Right lobe of liver (tissue), 4 donors: ENCODE results near the gene TTLL1.
"Not testable (repeated sequence)": the region's sequence is repeated elsewhere in the genome, so short reads cannot be mapped to it uniquely, and the experiment has no call there.

ENCODE experiments used
- POLR2A ChIP-seq: fragments of 450-650 bp; IDR thresholded peaks from one replicate; pipeline ENCODE4 v1.6.1; 2017; ENCODE audit warnings: antibody characterized with exemption, mild to moderate bottlenecking
- TF ChIP-seq, protein P1 (sequence below), 4 donors: fragments of 200-600 bp in 3 of 4; fragments of 450-650 bp in 1 of 4; IDR thresholded peaks; one replicate each; pipeline versions ENCODE4 v1.5.1 to v1.8.0; 2016 to 2022; ENCODE audit warnings: antibody characterized with exemption in 4 of 4, mild to moderate bottlenecking in 2 of 4
- donor health status: DM: no; HTN: no; CAD: no.
- donor health status: DM: no; HTN: no; CAD: no.
- donor health status: DM: no; HTN: yes; CAD: no.

DNA sequence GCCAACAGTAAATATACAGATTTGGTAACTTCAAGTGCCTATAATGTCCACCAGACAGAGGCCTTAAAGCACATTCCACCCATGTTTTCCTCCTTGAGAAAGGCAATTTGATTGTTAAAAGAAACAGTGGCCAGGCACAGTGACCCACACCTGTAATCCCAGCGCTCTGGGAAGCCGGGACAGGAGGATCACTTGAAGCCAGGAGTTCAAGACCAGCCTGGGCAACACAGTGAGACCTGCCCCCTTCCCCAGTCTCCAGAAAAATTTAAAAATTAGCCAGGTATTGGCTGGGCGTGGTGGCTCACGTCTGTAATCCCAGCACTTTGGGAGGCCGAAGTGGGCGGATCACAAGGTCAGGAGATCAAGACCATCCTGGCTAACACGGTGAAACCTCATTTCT, 93.5 kb downstream of the TTLL1 start:
- TF ChIP-seq, protein P1, sequence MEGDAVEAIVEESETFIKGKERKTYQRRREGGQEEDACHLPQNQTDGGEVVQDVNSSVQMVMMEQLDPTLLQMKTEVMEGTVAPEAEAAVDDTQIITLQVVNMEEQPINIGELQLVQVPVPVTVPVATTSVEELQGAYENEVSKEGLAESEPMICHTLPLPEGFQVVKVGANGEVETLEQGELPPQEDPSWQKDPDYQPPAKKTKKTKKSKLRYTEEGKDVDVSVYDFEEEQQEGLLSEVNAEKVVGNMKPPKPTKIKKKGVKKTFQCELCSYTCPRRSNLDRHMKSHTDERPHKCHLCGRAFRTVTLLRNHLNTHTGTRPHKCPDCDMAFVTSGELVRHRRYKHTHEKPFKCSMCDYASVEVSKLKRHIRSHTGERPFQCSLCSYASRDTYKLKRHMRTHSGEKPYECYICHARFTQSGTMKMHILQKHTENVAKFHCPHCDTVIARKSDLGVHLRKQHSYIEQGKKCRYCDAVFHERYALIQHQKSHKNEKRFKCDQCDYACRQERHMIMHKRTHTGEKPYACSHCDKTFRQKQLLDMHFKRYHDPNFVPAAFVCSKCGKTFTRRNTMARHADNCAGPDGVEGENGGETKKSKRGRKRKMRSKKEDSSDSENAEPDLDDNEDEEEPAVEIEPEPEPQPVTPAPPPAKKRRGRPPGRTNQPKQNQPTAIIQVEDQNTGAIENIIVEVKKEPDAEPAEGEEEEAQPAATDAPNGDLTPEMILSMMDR (IDR thresholded peaks at IDR 0.05): not testable (repeated sequence)
- not testable (repeated sequence) for TF ChIP-seq POLR2A
